Measurements from ENCODE around the gene OBSCN. TPM values are rescaled to one million over a fixed set of nuclear protein-coding genes. Genes with fewer than 3 reads are reported as not detected.
A peak's percentile ranks its signal among the peaks of the same experiment; 100 is the strongest.

OBSCN gene
- total RNA-seq, 2 experiments from 2014 or later: 80.8 to 82.2 TPM

GRCh38 chr1:228416217-228416933, 208.5 kb downstream of the OBSCN start, which contains the start of gene TRIM17:
Gene TRIM17 (minus strand): TSS chr1:228416861. CDS start chr1:228415072, 1,789 bp downstream.
- Histone ChIP-seq H3K27me3 (ENCODE audit: control insufficient read depth in 1 of 2, insufficient read depth in 2 of 2, low read length in 2 of 2) (peaks cover 6 to 14% of the 10 kb centered on the region in 2 experiments), H3K27ac (ENCODE audit: low read depth in 1 of 2, low read length in 2 of 2) (no peak within 1 kb of the TSS), H3K4me3 (ENCODE audit: low read length) (peak within 1 kb of the TSS; percentile 52), H3K4me1 (ENCODE audit: insufficient read depth, low read length) (peaks cover 22% of the 10 kb centered on the region), H3K9me3 (ENCODE audit: control insufficient read depth in 1 of 2, insufficient read depth in 1 of 2, low read length in 2 of 2) (peaks cover 0 to 6% of the 10 kb centered on the region in 2 experiments), H3K36me3 (ENCODE audit: insufficient read depth, low read length) (no peaks in the 10 kb centered on the region)
- no peaks in the 10 kb centered on the region for H3K36me3 Mint-ChIP-seq (ENCODE audit: low read depth)
- H3K9me3 Mint-ChIP-seq: no peaks in the 10 kb centered on the region
- H3K4me3 Mint-ChIP-seq: peak within 1 kb of the TSS; percentile 88
- ATAC-seq (ENCODE audit: poor library complexity) (peak; percentile 73), DNase-seq (peak in 8 of 14 experiments; percentile 10 to 66 (median 45))
- intact Hi-C loops (cut with DNase I, micrococcal nuclease): loop anchor here in 1 of 2 experiments (5.0 kb wide), 1 partner anchor 41 kb away; a partner anchor contains a TSS
- H3K4me1 Mint-ChIP-seq (ENCODE audit: low read depth): peaks cover 24% of the 10 kb centered on the region
- peaks cover 16% of the 10 kb centered on the region for H3K27me3 Mint-ChIP-seq
- ChIA-PET CTCF (no interaction called here), POLR2A (interaction anchor here (1.2 kb wide), 1 partner anchor 10 kb away, joined by 5 read pairs; the partner anchor contains the start of gene TRIM11)
- no peak for TF ChIP-seq CTCF (IDR thresholded peaks at IDR 0.05)
- no peak within 1 kb of the TSS for H3K27ac Mint-ChIP-seq

DNA sequence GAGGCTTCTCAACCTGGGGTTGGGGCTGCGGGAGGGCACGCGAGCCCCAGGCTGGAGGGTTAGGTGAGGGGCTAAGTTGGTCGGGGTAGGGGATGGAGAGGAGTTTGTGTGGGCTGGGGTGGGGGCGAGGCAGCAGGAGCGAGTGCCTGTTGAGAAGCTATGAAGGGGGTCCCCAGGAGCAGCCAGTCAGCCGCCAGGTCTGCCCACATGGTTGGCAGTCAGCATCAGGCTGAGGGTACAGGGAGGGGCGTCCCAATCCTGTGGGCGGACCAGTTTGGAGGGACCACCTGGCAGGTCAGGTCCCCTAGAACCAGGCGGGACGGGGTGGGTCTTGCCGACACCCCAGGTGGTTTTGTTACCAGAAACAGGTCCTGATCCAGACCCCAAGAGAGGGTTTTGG, 209.2 kb downstream of the OBSCN start:
- H3K27me3 ChIP-seq (ENCODE audit: control insufficient read depth in 1 of 2, insufficient read depth in 2 of 2, low read length in 2 of 2): peaks cover 6 to 14% of the 10 kb centered on the region in 2 experiments
- ChIA-PET POLR2A (no interaction called here), CTCF (no interaction called here)
- H3K27ac ChIP-seq (ENCODE audit: low read depth in 1 of 2, low read length in 2 of 2): no peak overlapping the region
- peaks cover 16% of the 10 kb centered on the region for H3K27me3 Mint-ChIP-seq
- H3K4me1 ChIP-seq (ENCODE audit: insufficient read depth, low read length): peaks cover 22% of the 10 kb centered on the region
- H3K27ac Mint-ChIP-seq: no peak overlapping the region
- peaks cover 0 to 6% of the 10 kb centered on the region in 2 experiments for H3K9me3 ChIP-seq (ENCODE audit: control insufficient read depth in 1 of 2, insufficient read depth in 1 of 2, low read length in 2 of 2)
- TF ChIP-seq CTCF (IDR thresholded peaks at IDR 0.05): no peak
- H3K4me1 Mint-ChIP-seq (ENCODE audit: low read depth): peaks cover 24% of the 10 kb centered on the region
- intact Hi-C loops (cut with DNase I, micrococcal nuclease): loop anchor here in 1 of 2 experiments (5.0 kb wide), 1 partner anchor 40 kb away; a partner anchor contains a TSS
- H3K36me3 Mint-ChIP-seq (ENCODE audit: low read depth): no peaks in the 10 kb centered on the region
- DNase-seq: no peak
- H3K4me3 ChIP-seq (ENCODE audit: low read length): no peak overlapping the region
- H3K36me3 ChIP-seq (ENCODE audit: insufficient read depth, low read length): no peaks in the 10 kb centered on the region
- H3K9me3 Mint-ChIP-seq: no peaks in the 10 kb centered on the region
- ATAC-seq (ENCODE audit: poor library complexity): no peak
- peak overlapping the region; percentile 68 for H3K4me3 Mint-ChIP-seq

DNA sequence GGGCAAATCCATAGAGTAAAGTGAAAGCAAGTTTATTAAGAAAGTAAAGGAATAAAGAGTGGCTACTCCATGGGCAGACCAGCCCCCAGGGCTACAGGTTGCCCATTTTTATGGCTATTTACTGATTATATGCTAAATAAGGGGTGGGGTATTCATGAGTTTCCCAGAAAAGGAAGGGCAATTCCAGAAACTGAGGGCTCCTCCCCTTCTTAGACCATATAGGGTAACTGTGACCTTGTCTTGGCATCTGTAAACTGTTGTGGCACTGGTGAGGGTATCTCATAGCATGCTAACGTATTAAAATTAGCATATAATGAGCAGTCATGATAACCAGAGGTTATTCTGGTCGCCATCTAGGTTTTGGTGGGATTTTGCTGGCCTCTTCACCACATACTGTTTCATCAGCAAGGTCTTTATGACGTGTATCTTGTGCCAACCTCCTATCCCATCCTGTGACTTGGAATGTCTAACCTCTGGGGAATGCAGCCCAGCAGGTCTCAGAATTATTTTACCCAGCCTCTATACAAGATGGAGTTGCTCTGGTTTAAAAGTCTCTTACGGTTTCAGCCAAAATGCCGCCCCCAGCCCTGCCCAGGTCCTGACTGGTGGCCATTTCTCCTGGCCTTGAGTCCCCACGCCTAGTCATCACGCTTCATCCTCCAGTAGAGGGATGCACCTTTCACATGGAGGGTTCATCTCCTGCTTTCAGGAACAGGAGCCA, 209.8 kb downstream of the OBSCN start:
- intact Hi-C loops (cut with DNase I, micrococcal nuclease): loop anchor here in 1 of 2 experiments (5.0 kb wide), 1 partner anchor 40 kb away; a partner anchor contains a TSS
- Histone ChIP-seq H3K4me3 (ENCODE audit: low read length) (no peak overlapping the region), H3K27me3 (ENCODE audit: control insufficient read depth in 1 of 2, insufficient read depth in 2 of 2, low read length in 2 of 2) (peaks cover 6 to 14% of the 10 kb centered on the region in 2 experiments)

More for the DNA sequence above, 209.8 kb downstream of the OBSCN start:
- Histone ChIP-seq H3K9me3 (ENCODE audit: control insufficient read depth in 1 of 2, insufficient read depth in 1 of 2, low read length in 2 of 2) (peaks cover 0 to 6% of the 10 kb centered on the region in 2 experiments), H3K4me1 (ENCODE audit: insufficient read depth, low read length) (peaks cover 22% of the 10 kb centered on the region), H3K27ac (ENCODE audit: low read depth in 1 of 2, low read length in 2 of 2) (no peak overlapping the region), H3K36me3 (ENCODE audit: insufficient read depth, low read length) (no peaks in the 10 kb centered on the region)
- Mint-ChIP-seq H3K4me3 (peak overlapping the region; percentile 68), H3K4me1 (ENCODE audit: low read depth) (peaks cover 24% of the 10 kb centered on the region), H3K36me3 (ENCODE audit: low read depth) (no peaks in the 10 kb centered on the region), H3K9me3 (no peaks in the 10 kb centered on the region), H3K27ac (no peak overlapping the region), H3K27me3 (peaks cover 16% of the 10 kb centered on the region)
- ATAC-seq (ENCODE audit: poor library complexity) (no peak), DNase-seq (no peak)
- ChIA-PET POLR2A (interaction anchor here (1.0 kb wide), 1 partner anchor 47 kb away, joined by 3 read pairs; no protein-coding TSS in a partner anchor), CTCF (no interaction called here)
- TF ChIP-seq CTCF (IDR thresholded peaks at IDR 0.05): no peak
